Right atrium auricular region (tissue), 2 donors: ENCODE data around the gene B3GALT6. TPM values are rescaled to one million over a fixed set of nuclear protein-coding genes. Genes with fewer than 3 reads are reported as not detected.

Experiments
- DNase-seq: peaks from one replicate; pipeline ENCODE4 v3.0.0-alpha.2; 2019; ENCODE audit warnings: low spot score
- H3K27ac ChIP-seq, 2 donors: fragments of 200-600 bp; sonication (generic); 1 replicate in 1 of 2; 2 replicates in 1 of 2; pipeline ENCODE4 v1.5.1; 2016 to 2019
- H3K27me3 ChIP-seq, 2 donors: fragments of 200-600 bp; sonication (generic); one replicate each; pipeline versions ENCODE4 v1.5.1 to v1.6.0; 2017 to 2019
- H3K36me3 ChIP-seq: fragments of 200-600 bp; sonication (generic); one replicate; pipeline ENCODE4 v1.5.1; 2016
- H3K4me1 ChIP-seq, 2 donors: fragments of 200-600 bp; sonication (generic); one replicate each; pipeline versions ENCODE4 v1.5.1 to v1.6.0; 2017 to 2019
- H3K4me3 ChIP-seq, 2 donors: fragments of 200-600 bp; sonication (generic); 1 replicate in 1 of 2; 2 replicates in 1 of 2; pipeline ENCODE4 v1.5.1; 2017 to 2019; ENCODE audit warnings: mild to moderate bottlenecking in 1 of 2, moderate library complexity in 1 of 2
- H3K9me3 ChIP-seq, 2 donors: fragments of 200-600 bp; sonication (generic); one replicate each; pipeline ENCODE4 v1.5.1; 2019
- CTCF ChIP-seq, 2 donors: fragments of 200-600 bp; sonication (generic); IDR thresholded peaks; one replicate each; pipeline ENCODE4 v1.5.1; 2019; ENCODE audit warnings: antibody characterized with exemption in 2 of 2
- total RNA-seq, 2 donors: library from RNA; depleted of rRNA; stranded (reverse); fragments of >200 nt; gene quantifications; one replicate each; pipeline ENCODE4 v1.1.0, GENCODE V29; 2016

The B3GALT6 gene
- total RNA-seq, 2 donors from 2014 or later = 16.1 to 19.7 TPM

- no peak for TF ChIP-seq CTCF (IDR thresholded peaks at IDR 0.05)
- Histone ChIP-seq H3K9me3 (no peaks in the 10 kb centered on the region), H3K27ac (no peak overlapping the region), H3K4me3 (no peak overlapping the region), H3K4me1 (peaks cover 0 to 30% of the 10 kb centered on the region in 2 donors), H3K36me3 (peaks cover 65% of the 10 kb centered on the region), H3K27me3 (no peaks in the 10 kb centered on the region)
- no peak for DNase-seq
These were observed 30.0 kb downstream of the B3GALT6 start for GRCh38 chr1:1262071-1262470.

GRCh38 chr1:1262758-1263157, 30.7 kb downstream of the B3GALT6 start:
- Histone ChIP-seq H3K9me3 (no peaks in the 10 kb centered on the region), H3K4me1 (peaks cover 0 to 30% of the 10 kb centered on the region in 2 donors), H3K27me3 (no peaks in the 10 kb centered on the region), H3K4me3 (no peak overlapping the region), H3K36me3 (peaks cover 72% of the 10 kb centered on the region), H3K27ac (no peak overlapping the region)
- DNase-seq = no peak
- TF ChIP-seq CTCF (IDR thresholded peaks at IDR 0.05) = no peak

GRCh38 chr1:1264026-1264425, 32.0 kb downstream of the B3GALT6 start:
- H3K9me3 ChIP-seq = no peaks in the 10 kb centered on the region
- no peak for TF ChIP-seq CTCF (IDR thresholded peaks at IDR 0.05)
- peaks cover 75% of the 10 kb centered on the region for H3K36me3 ChIP-seq
- no peak overlapping the region for H3K4me3 ChIP-seq
- peaks cover 0 to 22% of the 10 kb centered on the region in 2 donors for H3K4me1 ChIP-seq
- no peak overlapping the region for H3K27ac ChIP-seq
- DNase-seq = no peak
- H3K27me3 ChIP-seq = no peaks in the 10 kb centered on the region

- Histone ChIP-seq H3K27ac (no peak overlapping the region), H3K9me3 (no peaks in the 10 kb centered on the region), H3K4me3 (no peak overlapping the region), H3K4me1 (peaks cover 0 to 20% of the 10 kb centered on the region in 2 donors), H3K36me3 (peaks cover 67% of the 10 kb centered on the region), H3K27me3 (no peaks in the 10 kb centered on the region)
- TF ChIP-seq CTCF (IDR thresholded peaks at IDR 0.05) = no peak
- no peak for DNase-seq
These were observed 32.8 kb downstream of the B3GALT6 start for GRCh38 chr1:1264868-1265272.

- Histone ChIP-seq H3K9me3 (no peaks in the 10 kb centered on the region), H3K4me3 (no peak overlapping the region), H3K36me3 (peaks cover 41% of the 10 kb centered on the region), H3K4me1 (peaks cover 0 to 35% of the 10 kb centered on the region in 2 donors), H3K27me3 (no peaks in the 10 kb centered on the region), H3K27ac (no peak overlapping the region)
- TF ChIP-seq CTCF (IDR thresholded peaks at IDR 0.05) = no peak
- DNase-seq = no peak
These were observed 35.6 kb downstream of the B3GALT6 start for GRCh38 chr1:1267488-1268283.

- DNase-seq = no peak
- no peak for TF ChIP-seq CTCF (IDR thresholded peaks at IDR 0.05)
- H3K27ac ChIP-seq = no peak overlapping the region
- H3K36me3 ChIP-seq = peaks cover 36% of the 10 kb centered on the region
- H3K27me3 ChIP-seq = no peaks in the 10 kb centered on the region
- no peaks in the 10 kb centered on the region for H3K9me3 ChIP-seq
- peaks cover 0 to 39% of the 10 kb centered on the region in 2 donors for H3K4me1 ChIP-seq
- H3K4me3 ChIP-seq = no peak overlapping the region
These were observed 36.2 kb downstream of the B3GALT6 start for GRCh38 chr1:1268284-1268682.
